ENCODE results near the gene AGPAT2.

AGPAT2 gene

DNA sequence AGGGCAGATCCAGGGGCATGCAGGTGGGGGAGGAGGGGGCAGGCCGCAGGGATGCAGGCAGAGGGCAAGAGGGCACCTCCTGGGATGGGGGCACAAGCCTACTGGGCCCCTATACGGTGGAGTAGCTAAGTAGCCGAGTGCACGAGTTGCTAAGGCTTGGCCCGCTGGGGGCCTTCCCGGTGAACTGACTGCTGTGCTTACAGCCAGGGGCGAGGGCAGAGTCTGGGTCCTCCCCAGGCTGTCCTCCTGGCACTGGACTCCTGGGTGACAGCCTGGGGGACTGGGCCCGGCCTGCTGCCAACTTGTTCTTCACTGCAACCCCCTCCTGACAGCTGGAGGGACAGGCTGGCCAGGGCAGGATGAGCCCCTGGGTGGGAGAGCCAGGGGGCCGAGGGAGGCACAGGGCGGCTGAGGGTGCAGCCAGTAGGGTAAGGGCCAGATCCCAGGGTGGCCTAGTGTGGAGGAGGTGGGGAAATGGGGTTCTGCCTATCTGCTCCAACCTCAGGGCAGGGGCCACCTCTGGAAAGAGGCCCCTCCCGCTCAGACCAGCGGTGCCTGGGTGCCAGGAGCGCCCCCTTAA lies 26.2 kb downstream of the AGPAT2 start:
- FAIRE-seq, result no peak

DNA sequence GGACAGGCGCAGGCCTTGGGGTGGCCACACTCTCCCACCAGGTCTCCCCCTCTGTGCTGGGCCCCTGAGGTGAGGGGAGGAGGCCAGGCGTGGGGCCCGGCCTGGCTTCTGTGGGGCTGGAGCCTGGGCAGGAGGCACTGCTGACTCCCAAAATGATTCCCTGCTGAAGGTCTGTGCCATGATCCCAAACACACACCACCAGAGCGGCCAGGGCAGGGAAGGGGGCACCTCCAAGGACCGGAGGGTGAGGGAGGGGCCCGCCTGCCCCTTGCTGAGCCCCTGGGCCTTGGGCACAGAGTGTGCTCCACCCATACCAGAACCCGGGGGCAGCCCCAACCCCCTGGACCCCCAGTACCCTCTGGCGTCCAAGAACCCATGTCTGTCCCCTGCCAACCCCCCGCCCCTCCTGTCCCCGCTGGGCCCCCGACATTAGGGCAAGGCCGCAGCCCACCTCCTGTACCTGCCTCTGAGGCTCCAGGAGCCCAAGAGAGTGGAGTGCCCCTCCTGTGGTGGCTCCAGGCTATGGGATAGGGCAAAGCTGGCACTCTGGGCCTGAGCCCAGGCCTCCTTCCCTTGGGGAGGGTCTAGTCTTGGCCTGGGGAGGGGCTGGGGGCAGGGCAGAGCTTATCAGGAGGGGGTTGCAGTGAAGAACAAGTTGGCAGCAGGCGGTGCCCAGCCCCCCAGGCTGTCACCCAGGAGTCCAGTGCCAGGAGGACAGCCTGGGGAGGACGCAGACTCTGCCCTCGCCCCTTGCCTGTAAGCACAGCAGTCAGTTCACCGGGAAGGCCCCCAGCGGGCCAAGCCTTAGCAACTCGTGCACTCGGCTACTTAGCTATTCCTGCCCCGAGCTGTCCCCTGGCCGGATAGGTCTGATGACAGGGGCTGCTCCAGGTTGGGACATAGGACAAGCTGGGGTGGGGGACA lies 27.1 kb downstream of the AGPAT2 start:
- FAIRE-seq, result no peak

DNA sequence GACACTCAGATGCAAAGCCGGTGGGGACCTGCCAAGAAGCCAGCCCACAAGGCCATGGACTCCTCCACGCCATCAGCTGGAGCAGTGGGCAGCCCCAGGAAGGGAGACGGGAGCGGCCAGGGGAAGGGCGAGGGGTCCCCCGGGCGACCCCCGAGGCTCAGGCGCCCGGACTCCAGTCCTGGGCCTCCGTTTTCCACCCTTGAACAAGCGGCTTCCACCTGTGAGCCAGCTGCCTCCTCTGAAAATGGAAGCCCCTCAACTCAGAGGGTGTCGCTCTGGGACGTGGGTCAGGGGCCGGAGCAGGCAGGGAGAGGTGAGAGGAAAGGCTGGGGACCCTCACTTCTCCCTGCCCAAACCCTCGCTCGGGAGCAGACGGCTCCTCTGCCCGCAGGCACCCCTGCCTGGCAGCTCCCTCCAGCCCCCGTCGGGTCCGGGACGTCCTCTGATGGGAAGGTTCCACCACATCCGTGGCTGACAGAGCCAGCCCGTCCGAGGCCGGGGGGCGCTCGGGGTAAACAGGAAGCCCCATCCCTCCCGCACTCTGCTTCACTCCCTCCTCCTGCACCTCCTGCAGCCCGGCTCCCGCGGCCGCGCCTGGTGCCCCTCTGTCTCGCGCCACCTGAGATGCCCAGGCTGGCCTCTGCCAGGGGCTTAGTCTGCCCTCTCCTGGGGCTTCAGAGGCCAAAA lies 28.3 kb downstream of the AGPAT2 start:
- FAIRE-seq, result no peak

DNA sequence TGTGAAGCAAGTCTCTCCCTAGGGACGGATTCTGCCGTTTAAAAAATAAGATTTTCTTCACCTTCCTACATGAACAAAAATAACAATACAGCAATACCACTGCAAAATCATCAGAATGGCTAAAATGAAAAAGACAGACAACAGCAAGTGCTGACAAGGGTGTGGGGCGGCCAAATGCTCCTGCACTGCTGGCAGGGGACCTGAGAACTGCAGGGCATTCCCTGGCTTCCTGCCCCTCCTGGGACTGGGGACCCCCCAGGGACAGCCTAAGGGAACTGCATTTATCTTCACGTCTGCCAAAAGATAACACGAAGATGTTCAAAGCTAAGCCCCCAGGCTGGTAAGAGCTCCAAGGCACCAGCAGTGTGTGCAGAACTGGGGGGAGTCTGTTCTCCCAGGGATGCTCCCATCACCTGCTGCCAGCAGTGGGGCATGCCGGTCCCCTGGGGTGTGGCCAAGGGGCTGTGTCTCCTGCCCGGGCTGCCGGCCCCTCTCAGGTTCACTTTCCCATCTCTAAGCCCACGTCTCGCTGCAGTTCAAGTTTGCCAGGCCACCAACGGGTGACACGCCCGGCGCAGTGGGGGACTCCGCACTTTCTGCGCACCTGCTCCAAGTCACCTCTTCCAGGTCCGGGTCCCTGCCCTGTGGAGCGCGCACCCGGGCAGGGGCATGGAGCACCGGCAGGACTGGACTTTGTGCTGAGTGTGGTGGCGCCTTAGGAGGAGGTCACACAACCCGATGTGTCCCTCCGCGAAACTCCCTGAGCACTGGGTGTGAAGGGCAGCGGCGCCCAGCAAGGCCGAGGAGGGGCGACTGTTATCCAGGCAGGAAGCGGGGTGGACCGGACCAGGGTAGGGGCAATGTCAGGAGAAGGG lies 29.0 kb downstream of the AGPAT2 start:
- no peak for FAIRE-seq

DNA sequence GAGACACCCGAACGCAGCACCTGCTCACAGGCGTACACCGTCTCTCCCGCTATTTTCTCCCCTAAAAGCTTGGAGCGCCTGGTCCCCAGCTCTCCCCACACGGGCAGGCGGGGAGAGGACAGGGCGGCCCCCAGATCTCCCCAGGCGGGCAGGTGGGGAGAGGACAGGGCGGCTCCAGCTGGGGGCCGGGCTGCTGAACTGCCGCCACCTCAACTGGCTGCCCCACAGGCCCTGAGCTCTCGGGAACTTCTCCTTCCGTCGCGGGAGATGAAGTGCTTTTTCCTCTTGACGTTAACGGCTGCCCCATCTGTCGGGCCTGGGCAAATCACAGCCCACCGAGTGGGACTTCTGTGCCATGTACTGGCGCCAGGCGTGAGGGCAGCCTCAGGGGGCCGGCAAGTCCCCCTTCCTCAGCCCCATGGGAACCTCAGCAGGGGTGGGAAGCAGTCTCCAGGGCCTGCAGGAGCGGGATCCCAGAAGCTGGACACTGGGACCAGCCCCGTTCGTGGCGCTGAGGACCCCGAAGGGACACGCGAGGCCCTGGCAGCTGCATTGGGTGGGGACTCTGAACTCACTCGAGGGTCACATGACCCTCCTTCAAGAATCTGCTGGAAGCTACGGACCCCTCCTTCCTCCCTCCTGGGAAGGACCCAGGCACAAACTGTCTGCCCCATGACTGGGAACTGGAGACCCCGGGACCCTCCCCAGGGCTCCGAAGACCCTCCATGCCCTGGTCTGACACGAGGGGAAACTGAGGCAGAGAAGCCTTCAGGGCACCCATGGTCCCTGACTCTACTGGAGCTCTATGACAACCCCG lies 30.3 kb downstream of the AGPAT2 start:
- no peak for FAIRE-seq

DNA sequence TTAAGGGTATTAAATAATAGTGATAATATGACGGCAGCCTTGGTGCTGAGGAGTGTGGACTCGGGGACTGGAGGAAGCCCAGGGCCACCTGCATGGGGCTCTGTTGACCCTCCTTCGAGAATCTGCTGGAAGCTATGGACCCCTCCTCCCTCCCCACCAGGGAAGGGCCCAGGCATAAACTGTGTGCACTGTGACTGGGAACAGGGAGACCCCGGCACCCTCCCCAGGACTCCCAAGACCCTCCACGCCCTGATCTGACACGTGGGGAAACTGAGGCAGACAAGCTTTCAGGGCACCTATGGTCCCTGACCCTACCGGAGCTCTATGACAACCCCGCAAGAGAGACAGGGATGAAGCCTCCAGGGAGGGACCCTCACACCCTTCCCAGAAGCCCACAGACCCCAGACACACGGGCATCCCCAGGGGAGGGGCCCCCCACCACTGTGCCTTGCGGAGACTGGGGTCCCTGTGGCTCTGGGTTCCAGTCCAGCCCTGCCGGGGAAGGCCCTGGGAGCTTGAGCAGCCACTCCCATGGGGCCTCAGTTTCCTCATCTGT lies 31.0 kb downstream of the AGPAT2 start:
- no peak for FAIRE-seq

DNA sequence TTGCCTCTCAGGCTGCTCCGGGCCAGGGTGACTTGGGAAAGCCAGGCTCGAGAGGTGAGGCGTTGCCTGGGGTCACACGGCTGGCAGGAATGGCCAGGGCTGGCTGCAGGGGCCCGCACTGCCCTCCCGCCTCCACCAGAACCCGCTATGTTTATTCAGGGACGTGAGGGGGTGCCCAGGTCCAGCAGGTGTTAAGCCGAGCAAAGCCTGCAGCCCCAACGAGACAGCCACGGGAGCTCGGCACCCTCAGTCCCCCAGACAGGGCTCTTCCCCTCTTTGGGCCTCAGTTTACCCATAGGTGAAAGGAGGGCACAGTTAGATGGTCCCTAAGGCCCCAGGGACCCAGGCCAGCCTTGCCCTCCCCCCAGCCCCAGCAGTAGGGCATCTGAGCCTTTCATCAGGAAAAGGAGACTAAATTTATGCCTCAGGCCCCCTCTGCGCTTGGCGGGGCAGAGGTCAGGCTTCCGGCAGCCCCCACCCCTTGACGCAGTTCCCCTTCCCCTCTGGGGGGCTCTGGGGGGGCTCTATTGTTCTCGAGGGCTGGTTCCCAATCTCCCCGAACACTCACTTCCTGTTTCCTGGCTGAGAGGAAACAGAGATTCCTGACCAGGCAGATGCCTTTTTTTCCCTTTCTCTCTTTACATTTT lies 31.6 kb downstream of the AGPAT2 start:
- FAIRE-seq, result no peak

DNA sequence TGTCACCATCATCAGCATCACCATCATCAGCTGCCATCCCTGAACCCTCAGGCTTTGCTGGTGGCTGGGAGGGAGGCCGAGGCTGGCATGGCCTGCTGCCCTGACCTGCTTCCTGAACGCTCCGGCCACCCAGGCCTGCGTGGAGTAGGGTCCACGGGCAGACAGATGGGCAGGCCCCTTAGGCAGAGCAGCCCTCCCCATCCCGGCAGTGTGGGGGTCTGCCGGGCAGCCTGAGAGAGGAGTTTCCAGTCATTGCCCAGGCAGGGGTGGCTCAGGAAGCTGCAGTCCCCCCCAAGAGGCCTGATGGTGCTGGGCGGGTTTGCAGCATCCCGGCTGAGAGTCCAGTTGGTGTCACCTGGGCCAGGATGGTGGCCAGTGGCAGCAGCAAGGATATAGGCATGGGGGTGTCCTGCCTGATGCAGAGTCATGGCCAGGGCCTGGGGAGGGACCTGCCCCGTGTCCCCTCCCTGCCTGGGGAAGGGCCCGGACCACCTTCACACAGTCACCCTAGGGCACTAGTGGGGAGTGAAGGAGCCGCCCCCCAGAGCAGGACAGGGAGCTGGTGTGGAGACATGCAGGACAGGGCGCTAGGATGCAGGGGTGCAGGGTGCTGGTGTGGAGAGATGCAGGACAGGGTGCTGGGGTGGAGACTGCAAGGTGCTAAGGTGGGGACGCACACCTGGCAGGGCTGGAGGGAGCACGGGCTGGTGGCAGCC lies 32.3 kb downstream of the AGPAT2 start:
- no peak for FAIRE-seq

DNA sequence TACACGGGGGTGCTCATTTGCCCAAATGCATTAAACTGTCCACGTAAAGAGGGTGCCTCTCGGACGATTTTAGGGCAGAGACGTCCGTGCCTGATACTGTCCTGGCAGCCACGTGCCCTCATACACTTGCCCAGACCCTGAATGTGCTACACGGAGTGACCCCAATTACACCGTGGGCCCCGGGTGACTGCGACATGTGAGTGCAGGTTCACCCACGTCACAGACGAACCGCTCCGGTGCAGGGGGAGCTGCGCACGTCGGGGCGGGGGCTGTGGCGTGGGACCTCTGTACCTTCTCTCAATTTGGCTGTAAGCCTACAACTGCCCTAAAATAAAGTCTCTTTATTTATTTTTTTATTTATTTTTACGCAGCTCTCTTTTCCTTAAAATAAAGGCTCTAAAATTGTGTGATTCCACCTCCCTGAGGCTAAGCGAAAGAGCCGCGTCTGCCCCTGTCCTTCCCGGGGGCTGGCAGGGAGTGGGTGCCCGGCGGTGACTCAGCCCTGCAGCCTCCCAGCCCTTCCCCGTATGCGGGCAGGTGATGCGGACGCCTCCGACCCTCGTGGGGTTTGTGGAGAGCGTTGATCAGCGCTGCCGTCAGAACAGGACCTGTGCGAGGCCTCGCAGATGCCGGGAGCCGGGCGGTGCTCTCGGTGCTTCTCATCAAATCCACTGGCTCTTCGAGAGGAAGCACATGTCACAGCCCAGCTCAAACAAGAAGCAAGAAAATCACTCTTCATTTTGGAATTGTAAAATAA lies 33.8 kb downstream of the AGPAT2 start:
- no peak for FAIRE-seq

DNA sequence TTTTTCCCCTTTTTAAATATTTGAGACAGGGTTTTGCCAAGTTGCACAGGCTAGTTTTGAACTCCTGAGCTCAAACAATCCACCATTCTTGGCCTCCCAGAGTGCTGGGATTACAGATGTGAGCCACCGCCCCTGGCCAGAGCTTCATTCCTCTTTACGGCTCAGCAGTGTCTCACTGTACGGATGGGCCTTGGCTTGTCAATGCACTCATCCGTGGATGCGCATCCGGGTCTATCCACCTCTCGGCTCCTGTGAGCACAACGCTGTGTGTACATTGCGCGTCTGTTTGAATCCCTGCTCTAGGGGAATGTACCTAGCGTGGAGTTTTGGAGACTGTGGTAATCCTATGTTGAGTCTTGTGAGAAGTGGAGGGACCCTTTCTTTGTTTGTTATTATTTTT lies 35.4 kb downstream of the AGPAT2 start:
- no peak for FAIRE-seq

DNA sequence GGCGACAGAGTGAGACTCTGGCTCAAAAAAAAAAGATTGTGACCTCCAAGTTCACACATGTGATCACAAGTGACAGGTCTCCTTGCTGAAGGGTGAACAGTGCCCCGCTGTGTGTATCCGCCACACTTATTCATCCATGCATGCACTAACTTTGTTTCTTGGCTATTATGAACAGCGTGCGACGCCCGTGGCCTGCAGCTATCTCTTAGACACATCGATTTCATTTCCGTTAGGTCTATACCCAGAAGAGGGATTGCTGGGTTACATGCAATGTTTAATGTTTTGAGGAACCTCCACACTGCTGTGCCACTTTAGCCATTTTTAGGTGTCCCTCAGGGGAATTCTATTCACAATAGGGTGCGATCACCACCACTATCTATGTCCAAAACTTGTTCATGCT lies 36.6 kb downstream of the AGPAT2 start:
- no peak for FAIRE-seq

DNA sequence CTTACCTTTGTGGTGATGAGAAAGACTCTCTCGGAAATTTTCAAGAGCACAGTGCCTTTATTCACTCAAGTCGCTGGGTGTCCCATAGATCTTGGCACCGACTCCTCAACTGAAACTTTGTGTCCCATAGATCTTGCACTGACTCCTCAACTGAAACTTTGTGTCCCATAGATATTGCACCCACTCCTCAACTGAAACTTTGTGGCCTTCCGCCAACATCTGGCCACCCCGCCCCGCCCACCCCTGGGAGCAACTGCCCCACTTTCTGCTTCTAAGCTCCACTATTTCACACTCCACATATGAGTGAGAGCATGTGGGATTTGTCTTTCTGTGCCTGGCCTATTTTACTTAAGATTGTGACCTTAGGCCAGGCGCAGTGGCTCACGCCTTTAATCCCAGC lies 37.2 kb downstream of the AGPAT2 start:
- no peak for FAIRE-seq

DNA sequence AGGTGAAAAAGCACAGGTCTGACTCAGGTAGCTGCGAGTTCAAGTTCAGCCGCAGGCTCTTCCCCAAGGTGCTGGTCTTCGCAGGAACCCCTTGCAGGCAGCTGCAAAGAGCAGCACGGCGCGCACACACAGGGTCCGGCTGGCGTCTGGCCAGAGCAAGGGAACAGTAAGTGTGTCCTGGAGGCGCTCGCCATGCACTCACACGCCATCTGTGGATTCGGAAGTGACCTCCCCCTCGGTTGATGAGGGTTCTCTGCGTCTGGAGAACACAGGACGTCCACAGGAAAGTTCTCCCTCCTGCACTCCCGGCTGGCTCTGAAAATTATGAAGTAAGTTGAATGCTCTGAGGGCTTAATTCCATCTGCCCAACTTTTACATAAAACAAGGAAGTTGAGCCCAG lies 38.5 kb downstream of the AGPAT2 start:
- FAIRE-seq, result no peak

DNA sequence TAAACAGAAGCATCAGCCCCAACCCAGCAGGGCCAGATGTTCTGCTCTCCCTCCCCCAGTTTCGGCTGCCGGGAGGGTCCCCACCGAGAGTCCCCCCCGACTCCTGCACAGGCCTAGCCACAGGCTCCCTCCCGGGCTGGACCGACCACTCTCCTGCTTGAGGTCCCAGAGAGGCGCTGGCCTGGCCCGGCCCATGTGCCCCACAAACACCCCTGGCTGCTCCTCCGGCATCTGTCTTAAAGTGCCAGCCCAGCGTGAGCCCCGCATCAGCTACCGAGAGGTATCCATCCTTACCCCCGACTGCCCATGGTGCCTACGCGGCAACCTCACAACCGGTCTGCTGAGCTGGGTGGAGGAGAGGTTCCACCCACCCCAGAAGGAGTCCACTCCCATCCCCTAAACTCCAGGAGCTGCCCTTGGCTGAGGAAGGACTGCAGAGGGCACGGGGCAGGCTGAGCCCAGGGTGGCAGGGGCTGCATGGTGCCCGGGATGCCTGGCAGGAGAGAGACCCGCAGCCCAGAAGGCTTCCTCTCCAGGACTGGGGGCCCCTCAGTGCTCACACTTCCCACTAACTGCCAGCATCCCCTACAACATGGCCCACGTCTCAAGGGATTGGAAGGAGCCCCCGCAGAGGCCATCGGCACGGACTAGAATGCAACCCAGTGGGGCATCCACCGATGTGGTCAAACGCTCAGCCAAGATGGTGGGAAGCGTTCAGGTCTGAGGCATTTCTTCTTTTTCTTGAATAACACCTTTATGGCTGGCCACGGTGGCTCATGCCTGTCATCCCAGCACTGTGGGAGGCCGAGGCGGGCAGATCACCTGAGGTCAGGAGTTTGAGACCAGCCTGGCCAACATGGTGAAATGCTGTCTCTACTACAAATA lies 40.2 kb downstream of the AGPAT2 start:
- FAIRE-seq, result no peak

DNA sequence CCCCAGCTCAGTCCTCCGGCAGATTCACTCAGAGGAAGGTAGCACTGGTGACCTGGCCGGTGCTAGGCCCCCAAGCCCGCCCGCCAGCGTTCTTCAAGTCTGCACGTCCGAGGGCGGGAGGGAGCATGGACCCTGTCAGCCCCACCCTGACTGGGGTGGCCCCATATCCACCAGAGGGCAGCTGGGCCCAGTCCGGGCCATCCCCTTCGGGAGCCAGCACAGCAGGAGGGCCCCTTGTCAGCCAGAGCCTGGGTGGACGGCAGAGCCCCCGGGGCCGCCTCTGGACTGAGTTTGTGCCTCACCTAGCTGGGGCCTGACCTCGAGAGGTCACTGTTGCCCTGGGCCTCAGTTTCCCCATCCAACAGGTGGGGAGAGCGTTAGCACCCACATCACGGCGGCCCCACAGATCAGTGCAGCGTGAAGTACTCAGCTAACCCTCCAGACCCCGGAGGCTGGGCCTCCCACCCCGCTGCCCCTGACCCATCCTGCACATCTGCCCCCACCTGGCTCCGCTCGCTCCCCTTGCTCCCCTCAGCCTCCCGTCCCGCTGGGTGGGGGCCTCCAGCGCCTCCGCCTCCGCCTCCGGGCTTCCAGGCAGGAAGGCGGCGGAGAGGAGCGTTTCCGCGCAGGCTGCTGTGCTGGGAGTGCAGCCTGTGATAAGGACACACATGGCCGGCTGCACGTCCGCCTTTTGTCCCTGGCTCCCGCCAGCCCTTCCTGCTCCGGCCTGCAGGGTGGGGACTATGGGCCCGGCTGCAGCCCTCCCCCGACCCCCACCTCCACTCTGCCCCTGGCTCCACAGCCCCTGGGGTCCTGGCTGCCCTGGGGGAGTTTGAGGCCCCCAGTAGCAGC lies 41.1 kb downstream of the AGPAT2 start:
- FAIRE-seq, result no peak

DNA sequence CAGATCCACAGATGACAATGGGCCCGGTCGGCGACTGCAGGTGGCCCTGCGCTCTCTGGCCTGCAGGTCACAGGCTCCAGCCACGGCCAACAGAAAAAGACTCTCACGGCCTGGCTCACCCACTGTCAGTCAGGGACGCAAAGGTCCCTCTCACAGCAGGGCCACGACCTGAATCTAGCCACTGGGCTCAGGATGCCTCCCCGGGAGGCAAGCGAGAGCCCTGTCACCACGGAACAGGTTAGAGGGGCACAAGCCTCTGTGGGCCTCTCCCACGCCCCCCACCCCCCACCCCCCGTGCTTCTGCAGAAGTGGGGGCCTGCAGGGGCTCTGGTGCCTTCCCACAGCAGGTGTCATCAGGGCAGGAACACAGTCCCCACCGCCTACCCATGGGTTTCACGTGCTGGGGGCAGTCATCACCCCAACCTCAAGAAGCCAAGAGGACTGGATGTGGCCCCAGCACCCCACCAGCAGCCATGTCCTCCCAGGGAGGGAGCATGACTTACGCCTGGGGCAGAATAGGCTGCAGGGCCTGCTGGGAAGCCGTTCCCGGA lies 41.8 kb downstream of the AGPAT2 start:
- FAIRE-seq, result no peak
